Esophagus squamous epithelium (tissue), 4 donors: ENCODE results near the gene MS4A18.

Source experiments
- CTCF ChIP-seq, 6 experiments: fragments of 450-650 bp in 4 of 6; fragments of 200-600 bp in 2 of 6; sonication (generic) in 2 of 6; IDR thresholded peaks; one replicate each; pipeline ENCODE4 v1.5.1; 2016 to 2019; ENCODE audit warnings: antibody characterized with exemption in 6 of 6, mild to moderate bottlenecking in 4 of 6, moderate library complexity in 4 of 6
- POLR2A ChIP-seq, 4 donors: fragments of 450-650 bp; IDR thresholded peaks; one replicate each; pipeline ENCODE4 v1.6.1; 2017; ENCODE audit warnings: antibody characterized with exemption in 4 of 4, mild to moderate bottlenecking in 4 of 4, moderate library complexity in 3 of 4

GRCh38 chr11:60780065-60780464 is 55.5 kb downstream of the MS4A18 start:
- TF ChIP-seq POLR2A (IDR thresholded peaks at IDR 0.05) (no peak), CTCF (IDR thresholded peaks at IDR 0.05) (no peak)
